Skeletal muscle tissue (tissue), 4 donors: ENCODE data around the gene MSL1. TPM values are rescaled to one million over a fixed set of nuclear protein-coding genes. Genes with fewer than 3 reads are reported as not detected.

Experiments
- H3K27ac ChIP-seq: one replicate; pipeline ENCODE4 v1.7.0; 2013; ENCODE audit warnings: mild to moderate bottlenecking, low read depth, low read length, inconsistent platforms
- H3K27me3 ChIP-seq, 3 donors: one replicate each; pipeline ENCODE4 v1.7.0; 2013; ENCODE audit warnings: low read length in 3 of 3; ENCODE audit not compliant: control insufficient read depth in 3 of 3, insufficient read depth in 3 of 3
- H3K36me3 ChIP-seq, 3 donors: one replicate each; pipeline ENCODE4 v1.7.0; 2013; ENCODE audit warnings: low read length in 3 of 3; ENCODE audit not compliant: control insufficient read depth in 3 of 3, insufficient read depth in 3 of 3
- H3K4me1 ChIP-seq, 3 donors: one replicate each; pipeline ENCODE4 v1.7.0; 2013; ENCODE audit warnings: low read length in 3 of 3, mild to moderate bottlenecking in 3 of 3; ENCODE audit not compliant: control insufficient read depth in 3 of 3, insufficient read depth in 3 of 3
- H3K4me3 ChIP-seq, 3 donors: one replicate each; pipeline ENCODE4 v1.7.0; 2013; ENCODE audit warnings: low read length in 3 of 3
- H3K9ac ChIP-seq, 3 donors: one replicate each; pipeline ENCODE4 v1.7.0; 2013; ENCODE audit warnings: low read length in 3 of 3, mild to moderate bottlenecking in 3 of 3, moderate library complexity in 2 of 3, low read depth in 1 of 3
- H3K9me3 ChIP-seq, 3 donors: one replicate each; pipeline ENCODE4 v1.7.0; 2013; ENCODE audit warnings: low read length in 3 of 3; ENCODE audit not compliant: control insufficient read depth in 3 of 3
- total RNA-seq: library from RNA; depleted of rRNA; stranded (reverse); fragments of >200 nt; gene quantifications from one replicate; pipeline ENCODE4 v1.2.3, GENCODE V29; 2014
- donor health status: Osteomylitis.

Gene MSL1
- total RNA-seq, 1 donor from 2014 or later: 53.8 TPM

- H3K9ac ChIP-seq: peak overlapping the region; percentile 65 to 85 (median 80)
- peaks cover 70 to 77% (median 74%) of the 10 kb centered on the region in 3 donors for H3K4me1 ChIP-seq
- H3K36me3 ChIP-seq: no peaks in the 10 kb centered on the region
- H3K9me3 ChIP-seq: no peaks in the 10 kb centered on the region
- peak overlapping the region; percentile 99 for H3K27ac ChIP-seq
- H3K27me3 ChIP-seq: no peaks in the 10 kb centered on the region
- peak overlapping the region; percentile 67 to 76 (median 76) for H3K4me3 ChIP-seq
Observed at GRCh38 chr17:40112191-40112711, 9.5 kb upstream of the MSL1 start.

GRCh38 chr17:40112718-40113109 is 9.1 kb upstream of the MSL1 start:
- Histone ChIP-seq H3K4me1 (peaks cover 65 to 72% (median 69%) of the 10 kb centered on the region in 3 donors), H3K4me3 (peak overlapping the region; percentile 67 to 76 (median 76))

GRCh38 chr17:40113110-40113906 is 8.5 kb upstream of the MSL1 start:
- Histone ChIP-seq H3K4me1 (peaks cover 60 to 68% (median 64%) of the 10 kb centered on the region in 3 donors), H3K9me3 (no peaks in the 10 kb centered on the region), H3K9ac (peak overlapping the region; percentile 65 to 85 (median 83)), H3K27ac (peak overlapping the region; percentile 99), H3K4me3 (peak overlapping the region; percentile 67 to 76 (median 76)), H3K36me3 (no peaks in the 10 kb centered on the region), H3K27me3 (no peaks in the 10 kb centered on the region)

More at GRCh38 chr17:40112718-40113109, 9.1 kb upstream of the MSL1 start:
- no peaks in the 10 kb centered on the region for H3K36me3 ChIP-seq
- no peaks in the 10 kb centered on the region for H3K27me3 ChIP-seq
- H3K27ac ChIP-seq: peak overlapping the region; percentile 99
- H3K9me3 ChIP-seq: no peaks in the 10 kb centered on the region
- peak overlapping the region; percentile 65 to 85 (median 80) for H3K9ac ChIP-seq

GRCh38 chr17:40113907-40114245 is 7.9 kb upstream of the MSL1 start:
- H3K27ac ChIP-seq: peak overlapping the region; percentile 99
- no peaks in the 10 kb centered on the region for H3K9me3 ChIP-seq
- peak overlapping the region; percentile 67 to 76 (median 76) for H3K4me3 ChIP-seq
- no peaks in the 10 kb centered on the region for H3K36me3 ChIP-seq
- H3K9ac ChIP-seq: peak overlapping the region; percentile 65 to 83 (median 83)
- H3K27me3 ChIP-seq: no peaks in the 10 kb centered on the region
- peaks cover 55 to 62% (median 58%) of the 10 kb centered on the region in 3 donors for H3K4me1 ChIP-seq

GRCh38 chr17:40115101-40115436 is 6.7 kb upstream of the MSL1 start:
- Histone ChIP-seq H3K27ac (no peak overlapping the region), H3K9ac (no peak overlapping the region), H3K4me1 (peaks cover 43 to 51% (median 48%) of the 10 kb centered on the region in 3 donors), H3K36me3 (no peaks in the 10 kb centered on the region), H3K4me3 (no peak overlapping the region), H3K9me3 (no peaks in the 10 kb centered on the region), H3K27me3 (no peaks in the 10 kb centered on the region)

- H3K9me3 ChIP-seq: no peaks in the 10 kb centered on the region
- peak overlapping the region; percentile 95 to 98 (median 95) for H3K4me3 ChIP-seq
- H3K9ac ChIP-seq: peak overlapping the region; percentile 91 to 98 (median 94)
- H3K4me1 ChIP-seq: peaks cover 20 to 32% (median 25%) of the 10 kb centered on the region in 3 donors
- H3K27ac ChIP-seq: peak overlapping the region; percentile 91
- H3K27me3 ChIP-seq: no peaks in the 10 kb centered on the region
- H3K36me3 ChIP-seq: peaks cover 10 to 13% (median 12%) of the 10 kb centered on the region in 3 donors
Observed at GRCh38 chr17:40122136-40122998, 596 bp downstream of the MSL1 start.

GRCh38 chr17:40122999-40123810 is 1.4 kb downstream of the MSL1 start:
- Histone ChIP-seq H3K4me3 (peak overlapping the region; percentile 95 to 98 (median 95)), H3K27me3 (no peaks in the 10 kb centered on the region), H3K9me3 (no peaks in the 10 kb centered on the region), H3K27ac (peak overlapping the region; percentile 91), H3K36me3 (peaks cover 12 to 19% (median 15%) of the 10 kb centered on the region in 3 donors), H3K9ac (peak overlapping the region; percentile 91 to 98 (median 94)), H3K4me1 (peaks cover 20 to 32% (median 25%) of the 10 kb centered on the region in 3 donors)

- Histone ChIP-seq H3K27me3 (no peaks in the 10 kb centered on the region), H3K4me1 (peaks cover 20 to 32% (median 25%) of the 10 kb centered on the region in 3 donors), H3K36me3 (peaks cover 12 to 19% (median 15%) of the 10 kb centered on the region in 3 donors), H3K9ac (peak overlapping the region; percentile 91 to 98 (median 94)), H3K27ac (peak overlapping the region; percentile 91), H3K4me3 (peak overlapping the region; percentile 95 to 98 (median 95)), H3K9me3 (no peaks in the 10 kb centered on the region)
Observed at GRCh38 chr17:40123811-40124114, 2.0 kb downstream of the MSL1 start.
